CD4-positive, alpha-beta T cell treated with Interleukin-21 for 1 hour (primary cell): Measurements from ENCODE around the gene KRTCAP3.
A peak's percentile ranks its signal among the peaks of the same experiment; 100 is the strongest.

Experiments used
- DNase-seq: peaks from one replicate; pipeline ENCODE4 v3.0.0-alpha.2; 2020

The KRTCAP3 gene

GRCh38 chr2:27441226-27441926, 805 bp upstream of the KRTCAP3 start:
- no peak for DNase-seq

GRCh38 chr2:27442920-27443282, 720 bp downstream of the KRTCAP3 start:
- DNase-seq, result no peak

- no peak for DNase-seq
These were observed 3.0 kb downstream of the KRTCAP3 start for GRCh38 chr2:27445155-27445554.

- no peak for DNase-seq
These were observed 3.4 kb downstream of the KRTCAP3 start for GRCh38 chr2:27445615-27446014.

GRCh38 chr2:27446057-27446456, 3.9 kb downstream of the KRTCAP3 start:
- DNase-seq, result no peak

GRCh38 chr2:27448381-27448780, 6.2 kb downstream of the KRTCAP3 start:
- DNase-seq, result no peak

GRCh38 chr2:27451095-27451494, 8.9 kb downstream of the KRTCAP3 start:
- DNase-seq, result no peak

GRCh38 chr2:27453968-27454367, 11.8 kb downstream of the KRTCAP3 start:
- no peak for DNase-seq

GRCh38 chr2:27461118-27461517, 18.9 kb downstream of the KRTCAP3 start:
- no peak for DNase-seq

- no peak for DNase-seq
These were observed 22.3 kb downstream of the KRTCAP3 start for GRCh38 chr2:27464443-27464842.

GRCh38 chr2:27471961-27472360, 29.8 kb downstream of the KRTCAP3 start:
- no peak for DNase-seq

GRCh38 chr2:27485496-27485895, 43.3 kb downstream of the KRTCAP3 start:
- no peak for DNase-seq

GRCh38 chr2:27489118-27489497, 46.9 kb downstream of the KRTCAP3 start:
- peak; percentile 30 for DNase-seq

GRCh38 chr2:27489498-27490397, 47.6 kb downstream of the KRTCAP3 start, which contains the start of gene IFT172:
Gene IFT172 (minus strand): TSS chr2:27489743. CDS start chr2:27489653, 90 bp downstream.
- DNase-seq, result peak; percentile 99

- DNase-seq, result no peak
These were observed 50.4 kb downstream of the KRTCAP3 start for GRCh38 chr2:27492557-27492956.

GRCh38 chr2:27493948-27494283, 51.7 kb downstream of the KRTCAP3 start:
- DNase-seq, result no peak
